GM12891 (cell line): ENCODE results near the gene LONRF2.

Experiments used
- POLR2A ChIP-seq: IDR thresholded peaks from 2 replicates; pipeline ENCODE4 v1.6.1; 2011; ENCODE audit warnings: low read depth, low read length, control low read depth
- POLR2AphosphoS5 ChIP-seq: IDR thresholded peaks from 2 replicates; pipeline ENCODE4 v1.6.1; 2011; ENCODE audit warnings: low read depth, low read length, control low read depth
- SPI1 ChIP-seq: IDR thresholded peaks from 2 replicates; pipeline ENCODE4 v1.6.1; 2011; ENCODE audit warnings: low read depth, low read length, control low read depth
- TAF1 ChIP-seq: IDR thresholded peaks from 2 replicates; pipeline ENCODE4 v1.6.1; 2011; ENCODE audit warnings: low read depth, low read length, control low read depth

DNA sequence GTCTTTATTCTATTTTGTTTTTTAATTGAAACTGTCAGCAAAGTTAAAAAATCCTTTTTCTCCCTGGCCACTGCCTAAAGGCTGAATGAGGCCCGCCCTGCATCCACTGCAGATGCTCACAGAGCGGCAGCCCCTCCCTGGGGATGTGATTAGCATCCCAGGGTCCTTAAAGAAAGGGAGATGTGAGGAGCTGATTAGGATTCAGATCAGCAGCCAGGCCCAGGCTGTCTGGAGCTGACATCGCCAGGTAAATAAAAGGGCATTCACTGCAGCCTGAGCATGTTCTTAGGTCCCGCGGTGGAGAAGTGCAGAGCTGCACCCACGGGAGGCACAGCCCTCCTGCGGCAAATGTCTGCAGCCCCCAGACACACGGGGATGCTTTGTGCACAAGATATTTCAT lies 83.8 kb downstream of the LONRF2 start:
- no peak for TF ChIP-seq TAF1
- TF ChIP-seq POLR2A, result no peak
- no peak for TF ChIP-seq POLR2AphosphoS5
- TF ChIP-seq SPI1, result no peak
